HEK293 (cell line): Measurements from ENCODE around the gene MYL7.

Experiments used
- CTCF ChIA-PET: fragments of 350-600 bp; formaldehyde crosslinking; extraction: SDS; loops from one replicate; lab custom pipeline; 2021; ENCODE audit warnings: antibody characterized with exemption; lab: Yijun Ruan, JAX
- POLR2A ChIA-PET: fragments of 300-600 bp; formaldehyde crosslinking; extraction: SDS; loops from one replicate; lab custom pipeline; 2020; ENCODE audit warnings: antibody characterized with exemption, inconsistent platforms; lab: Yijun Ruan, JAX
- H3K27ac ChIP-seq: fragments of 200-500 bp; sonication (Bioruptor generic); 2 replicates; pipeline ENCODE4 v1.5.1; 2014; ENCODE audit warnings: low read depth, low read length, control low read depth, inconsistent platforms; ENCODE audit errors: extremely low read depth
- H3K36me3 ChIP-seq, 2 experiments: fragments of 200-500 bp in 1 of 2; sonication (Bioruptor generic) in 1 of 2; 1 replicate in 1 of 2; 2 replicates in 1 of 2; pipeline ENCODE4 v1.5.1; 2014 to 2017; ENCODE audit warnings: inconsistent platforms in 2 of 2, low read length in 2 of 2; ENCODE audit not compliant: control insufficient read depth in 2 of 2, insufficient read depth in 1 of 2
- H3K4me1 ChIP-seq: fragments of 200-500 bp; sonication (Bioruptor generic); 2 replicates; pipeline ENCODE4 v1.5.1; 2014; ENCODE audit warnings: mild to moderate bottlenecking, low read length, inconsistent platforms; ENCODE audit not compliant: control insufficient read depth, insufficient read depth
- H3K4me3 ChIP-seq: 2 replicates; pipeline ENCODE4 v1.5.1; 2011; ENCODE audit warnings: low read depth, mild to moderate bottlenecking, control low read depth, low read length, moderate library complexity
- H3K9me3 ChIP-seq: fragments of 200-500 bp; sonication (Bioruptor generic); 2 replicates; pipeline ENCODE4 v1.5.1; 2014; ENCODE audit warnings: low read depth, low read length, inconsistent platforms; ENCODE audit not compliant: control insufficient read depth, insufficient read depth
- GFI1B ChIP-seq: fragments of 450-650 bp; formaldehyde crosslinking; IDR thresholded peaks from 2 replicates; pipeline ENCODE4 v1.5.1; 2016; ENCODE audit warnings: missing biosample characterization, missing genetic modification characterization
- HIC1 ChIP-seq: fragments of 450-650 bp; formaldehyde crosslinking; IDR thresholded peaks from 2 replicates; pipeline ENCODE4 v1.5.1; 2016; ENCODE audit warnings: missing biosample characterization, missing genetic modification characterization
- HOXA7 ChIP-seq: sonication (generic); formaldehyde crosslinking; IDR thresholded peaks from 2 replicates; pipeline ENCODE4 v1.8.1; 2022; ENCODE audit warnings: missing genetic modification reagents, borderline replicate concordance
- KLF10 ChIP-seq: fragments of 450-650 bp; IDR thresholded peaks from 2 replicates; pipeline ENCODE4 v1.5.1; 2018; ENCODE audit warnings: missing biosample characterization, mild to moderate bottlenecking, missing genetic modification characterization
- KLF17 ChIP-seq: fragments of 450-650 bp; formaldehyde crosslinking; IDR thresholded peaks from 2 replicates; pipeline ENCODE4 v1.5.1; 2016; ENCODE audit warnings: missing biosample characterization, missing genetic modification characterization
- PATZ1 ChIP-seq: fragments of 450-650 bp; formaldehyde crosslinking; IDR thresholded peaks from 2 replicates; pipeline ENCODE4 v1.5.1; 2016; ENCODE audit warnings: missing biosample characterization, missing genetic modification characterization
- PRDM2 ChIP-seq: fragments of 450-650 bp; formaldehyde crosslinking; IDR thresholded peaks from 2 replicates; pipeline ENCODE4 v1.5.1; 2016; ENCODE audit warnings: missing biosample characterization, missing genetic modification characterization, borderline replicate concordance
- ZFP3 ChIP-seq: fragments of 450-650 bp; formaldehyde crosslinking; IDR thresholded peaks from 2 replicates; pipeline ENCODE4 v1.5.1; 2016; ENCODE audit warnings: low read depth, missing biosample characterization, missing genetic modification characterization
- ZNF114 ChIP-seq: fragments of 450-650 bp; formaldehyde crosslinking; IDR thresholded peaks from 2 replicates; pipeline ENCODE4 v1.5.0; 2017; ENCODE audit warnings: missing biosample characterization, missing genetic modification characterization
- ZNF292 ChIP-seq: fragments of 450-650 bp; formaldehyde crosslinking; IDR thresholded peaks from 2 replicates; pipeline ENCODE4 v1.5.1; 2016; ENCODE audit warnings: low read depth, missing biosample characterization, missing genetic modification characterization, borderline replicate concordance
- ZNF416 ChIP-seq: fragments of 450-650 bp; formaldehyde crosslinking; IDR thresholded peaks from 2 replicates; pipeline ENCODE4 v1.5.1; 2016; ENCODE audit warnings: missing biosample characterization, missing genetic modification characterization
- ZNF529 ChIP-seq: fragments of 450-650 bp; formaldehyde crosslinking; IDR thresholded peaks from 2 replicates; pipeline ENCODE4 v1.5.1; 2017; ENCODE audit warnings: missing genetic modification characterization, missing biosample characterization; ENCODE audit not compliant: insufficient replicate concordance
- ZNF548 ChIP-seq: fragments of 450-650 bp; formaldehyde crosslinking; IDR thresholded peaks from 2 replicates; pipeline ENCODE4 v1.5.1; 2016; ENCODE audit warnings: missing biosample characterization, missing genetic modification characterization
- ZNF580 ChIP-seq: fragments of 450-650 bp; formaldehyde crosslinking; IDR thresholded peaks from 2 replicates; pipeline ENCODE4 v1.5.1; 2016; ENCODE audit warnings: missing biosample characterization, missing genetic modification characterization
- ZNF623 ChIP-seq: fragments of 450-650 bp; formaldehyde crosslinking; IDR thresholded peaks from 2 replicates; pipeline ENCODE4 v1.5.1; 2016; ENCODE audit warnings: missing biosample characterization, missing genetic modification characterization
- ZNF629 ChIP-seq: fragments of 450-650 bp; formaldehyde crosslinking; IDR thresholded peaks from 2 replicates; pipeline ENCODE4 v1.5.1; 2017; ENCODE audit warnings: missing biosample characterization, missing genetic modification characterization
- ZNF704 ChIP-seq: fragments of 450-650 bp; formaldehyde crosslinking; IDR thresholded peaks from 2 replicates; pipeline ENCODE4 v1.5.1; 2016; ENCODE audit warnings: missing biosample characterization, missing genetic modification characterization
- ZNF837 ChIP-seq: fragments of 450-650 bp; formaldehyde crosslinking; IDR thresholded peaks from 2 replicates; pipeline ENCODE4 v1.5.1; 2016; ENCODE audit warnings: missing biosample characterization, missing genetic modification characterization
- ZSCAN30 ChIP-seq: fragments of 450-650 bp; IDR thresholded peaks from 2 replicates; pipeline ENCODE4 v1.5.1; 2018; ENCODE audit warnings: missing biosample characterization, mild to moderate bottlenecking, missing genetic modification characterization, moderate library complexity

MYL7 gene

GRCh38 chr7:44116789-44117666, 24.1 kb downstream of the MYL7 start:
- H3K36me3 ChIP-seq, result peaks cover 12 to 74% of the 10 kb centered on the region in 2 experiments
- ChIA-PET CTCF (no interaction called here), POLR2A (interaction anchor here (0.9 kb wide), 1 partner anchor 12 kb away, joined by 3 read pairs; no protein-coding TSS in a partner anchor)
- no peaks in the 10 kb centered on the region for H3K4me1 ChIP-seq
- H3K27ac ChIP-seq, result no peak overlapping the region
- no peaks in the 10 kb centered on the region for H3K9me3 ChIP-seq
- H3K4me3 ChIP-seq, result no peak overlapping the region
- TF ChIP-seq ZNF529 (tag by site-specific recombination), result no peak
- no peak for TF ChIP-seq ZNF416 (tag by site-specific recombination)
- TF ChIP-seq ZNF837 (tag by site-specific recombination), result no peak
- no peak for TF ChIP-seq ZSCAN30 (tag by site-specific recombination)
- TF ChIP-seq ZFP3 (tag by site-specific recombination), result no peak
- no peak for TF ChIP-seq ZNF548 (tag by site-specific recombination)
- TF ChIP-seq ZNF292 (tag by site-specific recombination), result no peak
- no peak for TF ChIP-seq ZNF114 (tag by site-specific recombination)
- no peak for TF ChIP-seq HOXA7 (CRISPR knock-in tag)
- TF ChIP-seq ZNF704 (tag by site-specific recombination), result no peak
- no peak for TF ChIP-seq KLF10
- no peak for TF ChIP-seq GFI1B (tag by site-specific recombination)
- no peak for TF ChIP-seq ZNF629 (tag by site-specific recombination)

- Histone ChIP-seq H3K9me3 (no peaks in the 10 kb centered on the region), H3K27ac (no peak overlapping the region), H3K4me3 (no peak overlapping the region), H3K4me1 (no peaks in the 10 kb centered on the region), H3K36me3 (peaks cover 6 to 66% of the 10 kb centered on the region in 2 experiments)
- ChIA-PET CTCF (interaction anchor here (0.7 kb wide), 1 partner anchor 19 kb away, joined by 3 read pairs; no protein-coding TSS in a partner anchor), POLR2A (interaction anchor here (0.9 kb wide), 1 partner anchor 11 kb away, joined by 3 read pairs; no protein-coding TSS in a partner anchor)
- TF ChIP-seq ZNF580 (tag by site-specific recombination), result no peak
- no peak for TF ChIP-seq PRDM2 (tag by site-specific recombination)
- TF ChIP-seq PATZ1 (tag by site-specific recombination), result no peak
- TF ChIP-seq ZNF623 (tag by site-specific recombination), result no peak
- no peak for TF ChIP-seq KLF17 (tag by site-specific recombination)
- no peak for TF ChIP-seq HIC1 (tag by site-specific recombination)
- no peak for TF ChIP-seq ZNF548 (tag by site-specific recombination)
These were observed 24.9 kb downstream of the MYL7 start for GRCh38 chr7:44116087-44116788.
